CD4-positive, alpha-beta T cell (primary cell): ENCODE results near the gene ATP2B3. TPM values are rescaled to one million over a fixed set of nuclear protein-coding genes. Genes with fewer than 3 reads are reported as not detected.
A peak's percentile ranks its signal among the peaks of the same experiment; 100 is the strongest.

Source experiments
- ATAC-seq: fragments of 200-7000 bp; cut with Tn5 transposase; one replicate; pipeline ENCODE4 v1.10.0; 2022; ENCODE audit warnings: mild to moderate bottlenecking; ENCODE audit not compliant: poor library complexity
- CTCF ChIA-PET: fragments of 350-600 bp; sonication (Branson Sonifier 250); formaldehyde crosslinking; loops from one replicate; lab custom pipeline; 2021; ENCODE audit warnings: antibody characterized with exemption, inconsistent platforms; lab: Charles Lee
- POLR2A ChIA-PET: fragments of 350-600 bp; sonication (Branson Sonifier 250); formaldehyde crosslinking; loops from one replicate; lab custom pipeline; 2021; ENCODE audit warnings: antibody characterized with exemption, inconsistent platforms; lab: Charles Lee
- DNase-seq, 14 experiments: peaks; one replicate each; pipeline ENCODE4 v3.0.0-alpha.2; 2013 to 2020; ENCODE audit warnings: mixed read lengths in 2 of 14
- H3K27ac ChIP-seq, 2 donors: one replicate each; pipeline versions ENCODE4 v1.5.1 to v1.7.0; 2013; ENCODE audit warnings: low read length in 2 of 2, low read depth in 1 of 2, mild to moderate bottlenecking in 1 of 2
- H3K27me3 ChIP-seq, 2 experiments: 1 replicate in 1 of 2; 2 replicates in 1 of 2; pipeline versions ENCODE4 v1.6.1 to v1.7.0; 2013; ENCODE audit warnings: low read length in 2 of 2, control low read depth in 1 of 2, mild to moderate bottlenecking in 1 of 2, moderate library complexity in 1 of 2; ENCODE audit not compliant: insufficient read depth in 2 of 2, control insufficient read depth in 1 of 2
- H3K36me3 ChIP-seq: one replicate; pipeline ENCODE4 v1.6.1; 2013; ENCODE audit warnings: low read length, control low read depth; ENCODE audit not compliant: insufficient read depth
- H3K4me1 ChIP-seq: one replicate; pipeline ENCODE4 v1.6.1; 2013; ENCODE audit warnings: low read length, control low read depth; ENCODE audit not compliant: insufficient read depth
- H3K4me3 ChIP-seq: one replicate; pipeline ENCODE4 v1.5.1; 2013; ENCODE audit warnings: mild to moderate bottlenecking, low read length, moderate library complexity
- H3K9me3 ChIP-seq, 2 experiments: 1 replicate in 1 of 2; 2 replicates in 1 of 2; pipeline versions ENCODE4 v1.6.1 to v1.7.0; 2013; ENCODE audit warnings: low read length in 2 of 2, mild to moderate bottlenecking in 2 of 2, control low read depth in 1 of 2, moderate library complexity in 1 of 2; ENCODE audit not compliant: control insufficient read depth in 1 of 2, insufficient read depth in 1 of 2
- H3K27ac Mint-ChIP-seq: one replicate; pipeline ENCODE4 v1.8.0; 2020; ENCODE audit warnings: mixed read lengths
- H3K27me3 Mint-ChIP-seq: one replicate; pipeline ENCODE4 v1.8.0; 2021; ENCODE audit warnings: mixed read lengths
- H3K36me3 Mint-ChIP-seq: one replicate; pipeline ENCODE4 v1.8.0; 2021; ENCODE audit warnings: low read depth, mixed read lengths
- H3K4me1 Mint-ChIP-seq: one replicate; pipeline ENCODE4 v1.8.0; 2021; ENCODE audit warnings: low read depth, mixed read lengths
- H3K4me3 Mint-ChIP-seq: one replicate; pipeline ENCODE4 v1.8.0; 2020; ENCODE audit warnings: mild to moderate bottlenecking, mixed read lengths
- H3K9me3 Mint-ChIP-seq: one replicate; pipeline ENCODE4 v1.8.0; 2020; ENCODE audit warnings: mixed read lengths
- intact Hi-C, 2 experiments: fragments of 100-400 bp; cut with DNase I in 1 of 2; cut with micrococcal nuclease in 1 of 2; formaldehyde crosslinking; loops; one replicate each; pipeline versions ENCODE4 v1.15.1 to v1.9.0; 2023 to 2025; cut with DNase I, micrococcal nuclease
- total RNA-seq, 174 experiments: library from RNA in 2 of 174; stranded (reverse) in 2 of 174; gene quantifications; one replicate each; pipeline ENCODE4 v1.2.3 and lab custom pipeline; 2021 to 2026
- TF ChIP-seq, protein P1 (sequence below): fragments of 200-600 bp; IDR thresholded peaks from one replicate; pipeline ENCODE4 v1.8.0; 2022; ENCODE audit warnings: antibody characterized with exemption, mild to moderate bottlenecking

The ATP2B3 gene
- total RNA-seq, 2 experiments from 2014 or later: not detected

DNA sequence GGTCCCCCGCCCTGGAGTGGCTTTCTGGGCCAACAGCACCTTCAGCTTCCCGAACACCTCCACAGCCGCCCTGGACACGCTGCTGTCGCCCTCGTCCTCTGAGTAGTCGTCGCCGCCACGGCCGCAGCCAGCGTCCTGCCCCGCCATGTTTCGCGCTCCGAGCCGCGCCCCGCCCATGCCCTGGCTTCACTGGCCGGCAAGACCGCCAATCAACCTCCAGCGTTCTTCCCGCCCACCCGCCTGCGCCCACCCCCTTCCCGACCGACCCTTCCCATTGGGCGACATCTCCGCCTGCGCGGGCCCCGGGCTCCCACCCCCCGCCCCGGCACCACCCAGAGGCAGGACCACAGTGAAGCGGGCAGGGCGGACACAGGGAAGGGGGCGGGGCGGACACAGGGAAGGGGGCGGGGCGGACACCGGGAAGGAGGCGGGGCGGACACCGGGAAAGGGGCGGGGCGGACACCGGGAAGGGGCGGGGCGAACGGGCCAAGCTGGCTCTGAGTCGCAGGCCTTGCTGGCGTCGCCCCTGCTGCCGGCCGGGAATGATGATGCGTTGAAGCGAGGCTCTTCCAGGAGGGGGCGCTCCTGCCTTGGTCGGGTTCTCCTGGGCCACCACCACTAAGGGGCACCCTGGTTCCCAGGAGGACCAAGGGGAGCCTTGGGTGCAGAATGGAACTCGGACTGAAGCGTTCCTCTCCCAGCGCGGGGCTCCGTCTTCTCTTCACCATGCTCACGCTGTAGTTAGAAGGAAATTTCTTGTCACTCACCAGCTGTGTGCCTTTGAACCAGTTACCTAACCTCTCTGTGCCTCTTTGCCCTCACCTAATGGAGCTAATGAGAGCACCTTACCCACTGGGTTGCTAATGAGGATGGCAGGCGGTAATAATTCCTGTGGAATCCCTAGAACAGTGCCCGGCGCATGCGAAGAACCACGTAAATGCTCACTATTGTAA, 46.8 kb upstream of the ATP2B3 start, which contains the start of gene HAUS7:
HAUS7 (minus strand) TSS at position 166 of the 953 bp plus-strand sequence; CDS start at position 147, 19 bp downstream.
- no peaks in the 10 kb centered on the region for H3K27me3 Mint-ChIP-seq
- peak within 1 kb of the TSS; percentile 29 to 46 for H3K27ac ChIP-seq
- peak within 1 kb of the TSS; percentile 87 for H3K4me3 Mint-ChIP-seq
- ChIA-PET CTCF (interaction anchor here (0.6 to 1.4 kb wide), 9 partner anchors 10 to 531 kb away, joined by 3 to 28 read pairs (median 4); no protein-coding TSS in a partner anchor), POLR2A (no interaction called here)
- H3K27me3 ChIP-seq: no peaks in the 10 kb centered on the region
- intact Hi-C loops: loop anchor here (1.0 to 5.0 kb wide), 6 partner anchors 37 to 529 kb away; partner anchors contain the start of genes CCNQ (in 1 of the 2) and ZNF275 (in 1 of the 2)
- H3K4me3 ChIP-seq: peak within 1 kb of the TSS; percentile 75
- peaks cover 10% of the 10 kb centered on the region for H3K36me3 ChIP-seq
- H3K4me1 ChIP-seq: peaks cover 40% of the 10 kb centered on the region
- H3K9me3 Mint-ChIP-seq: no peaks in the 10 kb centered on the region
- peaks cover 6% of the 10 kb centered on the region for H3K4me1 Mint-ChIP-seq
- no peaks in the 10 kb centered on the region for H3K9me3 ChIP-seq
- ATAC-seq: peak; percentile 83
- DNase-seq: peak; percentile 81 to 95 (median 86)
- TF ChIP-seq, protein P1, sequence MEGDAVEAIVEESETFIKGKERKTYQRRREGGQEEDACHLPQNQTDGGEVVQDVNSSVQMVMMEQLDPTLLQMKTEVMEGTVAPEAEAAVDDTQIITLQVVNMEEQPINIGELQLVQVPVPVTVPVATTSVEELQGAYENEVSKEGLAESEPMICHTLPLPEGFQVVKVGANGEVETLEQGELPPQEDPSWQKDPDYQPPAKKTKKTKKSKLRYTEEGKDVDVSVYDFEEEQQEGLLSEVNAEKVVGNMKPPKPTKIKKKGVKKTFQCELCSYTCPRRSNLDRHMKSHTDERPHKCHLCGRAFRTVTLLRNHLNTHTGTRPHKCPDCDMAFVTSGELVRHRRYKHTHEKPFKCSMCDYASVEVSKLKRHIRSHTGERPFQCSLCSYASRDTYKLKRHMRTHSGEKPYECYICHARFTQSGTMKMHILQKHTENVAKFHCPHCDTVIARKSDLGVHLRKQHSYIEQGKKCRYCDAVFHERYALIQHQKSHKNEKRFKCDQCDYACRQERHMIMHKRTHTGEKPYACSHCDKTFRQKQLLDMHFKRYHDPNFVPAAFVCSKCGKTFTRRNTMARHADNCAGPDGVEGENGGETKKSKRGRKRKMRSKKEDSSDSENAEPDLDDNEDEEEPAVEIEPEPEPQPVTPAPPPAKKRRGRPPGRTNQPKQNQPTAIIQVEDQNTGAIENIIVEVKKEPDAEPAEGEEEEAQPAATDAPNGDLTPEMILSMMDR: peak; percentile 56
- H3K36me3 Mint-ChIP-seq: no peaks in the 10 kb centered on the region
- H3K27ac Mint-ChIP-seq: peak within 1 kb of the TSS; percentile 84

DNA sequence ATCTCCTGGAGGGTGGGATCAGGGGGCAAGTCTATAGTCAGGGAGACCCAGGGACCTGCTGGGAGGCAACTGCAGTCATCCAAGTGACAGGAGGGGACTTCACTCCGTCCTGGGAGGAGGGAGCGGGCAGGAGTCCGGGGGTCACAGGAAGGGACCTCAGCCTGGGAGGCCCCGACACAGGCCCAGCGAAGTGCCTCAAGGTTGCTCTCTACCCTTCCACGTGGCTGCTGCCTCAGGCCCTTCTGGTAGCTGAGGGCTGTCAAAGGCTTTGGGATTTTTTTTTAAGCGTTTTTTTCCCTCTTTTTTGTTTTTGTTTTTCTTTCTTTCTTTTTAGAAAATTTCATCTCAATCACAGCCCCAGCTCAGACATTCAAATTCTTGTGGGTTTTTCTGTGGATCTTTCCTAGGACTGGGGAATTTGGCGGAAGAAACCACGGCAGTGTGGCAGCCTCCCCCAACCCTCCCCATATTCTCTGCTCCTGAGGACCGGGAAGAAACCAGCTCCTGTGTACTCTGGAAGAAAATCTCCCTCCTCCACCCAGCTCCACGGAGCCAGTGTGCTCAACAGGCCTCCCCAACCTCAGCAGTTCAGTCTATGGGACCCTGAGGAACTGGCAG, 45.7 kb upstream of the ATP2B3 start:
- Histone ChIP-seq H3K4me1 (peaks cover 40% of the 10 kb centered on the region), H3K9me3 (no peaks in the 10 kb centered on the region), H3K36me3 (peaks cover 10% of the 10 kb centered on the region), H3K27ac (peak overlapping the region in 1 of 2 donors; percentile 29), H3K27me3 (no peaks in the 10 kb centered on the region), H3K4me3 (no peak overlapping the region)
- DNase-seq (no peak), ATAC-seq (no peak)
- H3K36me3 Mint-ChIP-seq: no peaks in the 10 kb centered on the region
- CTCF ChIA-PET: interaction anchor here (1.3 to 1.4 kb wide), 5 partner anchors 11 to 530 kb away, joined by 3 to 28 read pairs (median 7); no protein-coding TSS in a partner anchor
- POLR2A ChIA-PET: no interaction called here
- no peaks in the 10 kb centered on the region for H3K9me3 Mint-ChIP-seq
- TF ChIP-seq, protein P1: no peak
- H3K4me3 Mint-ChIP-seq: no peak overlapping the region
- H3K27me3 Mint-ChIP-seq: no peaks in the 10 kb centered on the region
- H3K27ac Mint-ChIP-seq: no peak overlapping the region
- peaks cover 6% of the 10 kb centered on the region for H3K4me1 Mint-ChIP-seq
- intact Hi-C loops: loop anchor here (1.0 to 5.0 kb wide), 5 partner anchors 36 to 529 kb away; partner anchors contain the start of genes CCNQ (in 1 of the 2) and ZNF275 (in 1 of the 2)

GRCh38 chrX:153473126-153473525, 44.3 kb upstream of the ATP2B3 start:
- no peaks in the 10 kb centered on the region for H3K27me3 Mint-ChIP-seq
- TF ChIP-seq, protein P1: no peak
- ChIA-PET CTCF (interaction anchor here (1.2 kb wide), 1 partner anchor 34 kb away, joined by 3 read pairs; no protein-coding TSS in a partner anchor), POLR2A (no interaction called here)
- ATAC-seq: no peak
- Histone ChIP-seq H3K9me3 (no peaks in the 10 kb centered on the region), H3K27ac (no peak overlapping the region), H3K27me3 (no peaks in the 10 kb centered on the region), H3K4me1 (peaks cover 40% of the 10 kb centered on the region), H3K36me3 (peaks cover 6% of the 10 kb centered on the region), H3K4me3 (no peak overlapping the region)
- no peak for DNase-seq
- no peak overlapping the region for H3K4me3 Mint-ChIP-seq
- peaks cover 6% of the 10 kb centered on the region for H3K4me1 Mint-ChIP-seq
- intact Hi-C loops: loop anchor here in 1 of 2 experiments (5.0 kb wide), 4 partner anchors 124 to 531 kb away; partner anchors contain the start of genes CCNQ and ZNF275
- no peak overlapping the region for H3K27ac Mint-ChIP-seq
- H3K9me3 Mint-ChIP-seq: no peaks in the 10 kb centered on the region
- H3K36me3 Mint-ChIP-seq: no peaks in the 10 kb centered on the region
